Osteoblast (primary cell): ENCODE results near the gene BPIFB3. TPM values are rescaled to one million over a fixed set of nuclear protein-coding genes. Genes with fewer than 3 reads are reported as not detected.

Experiments used
- DNase-seq: peaks from one replicate; pipeline ENCODE4 v3.0.0; 2011; ENCODE audit warnings: low spot score, mixed read lengths; ENCODE audit not compliant: insufficient read length; ENCODE audit errors: missing footprints
- H2AFZ ChIP-seq: 2 replicates; pipeline ENCODE4 v1.6.0; 2011; ENCODE audit warnings: mild to moderate bottlenecking, low read length
- H3K27ac ChIP-seq: 2 replicates; pipeline ENCODE4 v1.5.1; 2011; ENCODE audit warnings: mild to moderate bottlenecking, low read depth, low read length, moderate library complexity
- H3K27me3 ChIP-seq: 2 replicates; pipeline ENCODE4 v1.6.0; 2012; ENCODE audit warnings: mild to moderate bottlenecking, control low read depth, inconsistent platforms, low read length, moderate library complexity; ENCODE audit not compliant: insufficient read depth
- H3K36me3 ChIP-seq: 2 replicates; pipeline ENCODE4 v1.5.1; 2011; ENCODE audit warnings: mild to moderate bottlenecking, low read length, control low read depth, moderate library complexity; ENCODE audit not compliant: insufficient read depth
- H3K4me1 ChIP-seq: 2 replicates; pipeline ENCODE4 v1.5.1; 2011; ENCODE audit warnings: mild to moderate bottlenecking, low read length, control low read depth, moderate library complexity; ENCODE audit not compliant: insufficient read depth
- H3K4me2 ChIP-seq: 2 replicates; pipeline ENCODE4 v1.6.0; 2011; ENCODE audit warnings: mild to moderate bottlenecking, low read length; ENCODE audit not compliant: insufficient read depth
- H3K4me3 ChIP-seq: fragments of 200-600 bp; sonication (generic); 3 replicates; pipeline ENCODE4 v1.5.1; 2012; ENCODE audit warnings: mild to moderate bottlenecking, low read length, inconsistent platforms; ENCODE audit not compliant: insufficient read depth
- H3K79me2 ChIP-seq: 2 replicates; pipeline ENCODE4 v1.6.0; 2012; ENCODE audit warnings: mild to moderate bottlenecking, low read length, control low read depth, inconsistent platforms; ENCODE audit not compliant: insufficient read depth
- H3K9me3 ChIP-seq: 2 replicates; pipeline ENCODE4 v1.5.1; 2011; ENCODE audit warnings: low read depth, low read length, control low read depth
- H4K20me1 ChIP-seq: 2 replicates; pipeline ENCODE4 v1.6.0; 2012; ENCODE audit warnings: mild to moderate bottlenecking, low read length, control low read depth; ENCODE audit not compliant: insufficient read depth
- CTCF ChIP-seq: IDR thresholded peaks from 2 replicates; pipeline ENCODE4 v1.5.1; 2011; ENCODE audit warnings: mild to moderate bottlenecking, low read depth, low read length, moderate library complexity; ENCODE audit errors: extremely low read depth
- total RNA-seq: library from RNA; depleted of rRNA; stranded (reverse); fragments of >200 nt; gene quantifications from 2 replicates; pipeline ENCODE4 v1.2.3, GENCODE V29; 2012

Gene BPIFB3
- total RNA-seq, 1 donor: not detected

- H3K4me2 ChIP-seq: no peak overlapping the region
- H3K9me3 ChIP-seq: no peaks in the 10 kb centered on the region
- no peaks in the 10 kb centered on the region for H4K20me1 ChIP-seq
- no peaks in the 10 kb centered on the region for H3K36me3 ChIP-seq
- no peaks in the 10 kb centered on the region for H3K27me3 ChIP-seq
- no peak overlapping the region for H3K4me3 ChIP-seq
- no peak overlapping the region for H2AFZ ChIP-seq
- peak; percentile 87 for DNase-seq
- no peaks in the 10 kb centered on the region for H3K79me2 ChIP-seq
- TF ChIP-seq CTCF: no peak
- H3K4me1 ChIP-seq: no peaks in the 10 kb centered on the region
- H3K27ac ChIP-seq: no peak overlapping the region
Observed at GRCh38 chr20:33017542-33017941, 36.2 kb upstream of the BPIFB3 start.

GRCh38 chr20:33018169-33018931, 35.4 kb upstream of the BPIFB3 start:
- H4K20me1 ChIP-seq: no peaks in the 10 kb centered on the region
- no peak for TF ChIP-seq CTCF
- peak; percentile 79 for DNase-seq

GRCh38 chr20:33019465-33020277, 34.0 kb upstream of the BPIFB3 start:
- H4K20me1 ChIP-seq: no peaks in the 10 kb centered on the region
- H3K79me2 ChIP-seq: no peaks in the 10 kb centered on the region
- no peaks in the 10 kb centered on the region for H3K9me3 ChIP-seq
- H3K4me2 ChIP-seq: no peak overlapping the region
- H3K27ac ChIP-seq: no peak overlapping the region
- no peaks in the 10 kb centered on the region for H3K27me3 ChIP-seq
- TF ChIP-seq CTCF: no peak
- DNase-seq: peak; percentile 69
- H3K4me3 ChIP-seq: no peak overlapping the region
- no peaks in the 10 kb centered on the region for H3K36me3 ChIP-seq
- H3K4me1 ChIP-seq: no peaks in the 10 kb centered on the region
- no peak overlapping the region for H2AFZ ChIP-seq

More at GRCh38 chr20:33018169-33018931, 35.4 kb upstream of the BPIFB3 start:
- no peak overlapping the region for H3K4me3 ChIP-seq
- H3K79me2 ChIP-seq: no peaks in the 10 kb centered on the region
- no peak overlapping the region for H3K27ac ChIP-seq
- H2AFZ ChIP-seq: no peak overlapping the region
- H3K4me1 ChIP-seq: no peaks in the 10 kb centered on the region
- H3K36me3 ChIP-seq: no peaks in the 10 kb centered on the region
- H3K4me2 ChIP-seq: no peak overlapping the region
- H3K9me3 ChIP-seq: no peaks in the 10 kb centered on the region
- no peaks in the 10 kb centered on the region for H3K27me3 ChIP-seq
